ENCODE results near the gene EHD3. TPM values are rescaled to one million over a fixed set of nuclear protein-coding genes. Genes with fewer than 3 reads are reported as not detected.

The EHD3 gene
- total and polyA plus RNA-seq, 2 of the 4 experiments (the other 2 are of a cell fraction): 29.1 to 39.8 TPM

DNA sequence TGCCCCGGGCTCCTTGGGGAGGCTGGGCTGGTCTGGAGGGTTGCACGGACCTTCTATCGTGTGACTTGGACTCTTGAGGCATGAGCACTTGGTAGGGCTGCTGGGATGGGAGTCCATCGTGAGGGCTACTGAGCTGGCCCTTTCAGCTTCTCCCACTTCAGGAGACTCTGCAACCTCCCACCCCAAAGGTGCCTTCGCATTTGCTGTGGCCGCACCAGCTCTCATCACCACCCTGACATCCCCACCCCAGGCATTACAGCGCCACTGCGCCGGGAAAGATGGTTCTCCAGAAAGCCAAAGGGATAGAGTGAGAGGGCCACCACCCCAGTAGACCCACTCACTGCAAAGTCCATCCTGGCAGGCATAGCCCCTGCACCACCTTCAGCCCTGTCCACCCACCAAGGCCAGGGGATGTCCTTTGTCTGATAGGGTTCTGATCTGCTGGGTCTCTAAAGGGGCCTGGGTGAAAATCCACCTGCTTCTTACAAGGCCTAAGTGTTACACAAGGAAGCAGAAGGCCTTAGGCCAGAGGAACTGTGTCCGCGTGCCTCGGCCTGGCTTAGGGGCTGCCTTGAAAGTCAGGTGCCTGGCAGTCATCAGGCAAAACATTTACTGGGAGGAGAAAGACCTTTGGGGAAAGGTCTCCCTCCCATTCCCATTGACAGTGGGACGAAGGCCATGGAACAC lies 5.1 kb downstream of the EHD3 start:
- no peak for TF ChIP-seq RCOR1 (IDR thresholded peaks at IDR 0.05; ENCODE audit: insufficient replicate concordance, low read length)
- no peak for TF ChIP-seq SMC3 (IDR thresholded peaks at IDR 0.05; ENCODE audit: low read depth, low read length)
- no peak for TF ChIP-seq CTCF (conservative IDR thresholded peaks at IDR 0.05; ENCODE audit: low read depth, low read length)
- TF ChIP-seq BHLHE40 (IDR thresholded peaks at IDR 0.05; ENCODE audit: low read depth, low read length): no peak
- no peak for TF ChIP-seq RFX5 (IDR thresholded peaks at IDR 0.05; ENCODE audit: low read depth, low read length)
- TF ChIP-seq, protein P1, sequence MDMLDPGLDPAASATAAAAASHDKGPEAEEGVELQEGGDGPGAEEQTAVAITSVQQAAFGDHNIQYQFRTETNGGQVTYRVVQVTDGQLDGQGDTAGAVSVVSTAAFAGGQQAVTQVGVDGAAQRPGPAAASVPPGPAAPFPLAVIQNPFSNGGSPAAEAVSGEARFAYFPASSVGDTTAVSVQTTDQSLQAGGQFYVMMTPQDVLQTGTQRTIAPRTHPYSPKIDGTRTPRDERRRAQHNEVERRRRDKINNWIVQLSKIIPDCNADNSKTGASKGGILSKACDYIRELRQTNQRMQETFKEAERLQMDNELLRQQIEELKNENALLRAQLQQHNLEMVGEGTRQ (IDR thresholded peaks at IDR 0.05; ENCODE audit: low read depth, low read length): no peak
- no peak for TF ChIP-seq RAD21 (IDR thresholded peaks at IDR 0.05; ENCODE audit: low read length)
- no peak for TF ChIP-seq POLR2A (IDR thresholded peaks at IDR 0.05; ENCODE audit: low read depth, low read length)
- TF ChIP-seq FOS (IDR thresholded peaks at IDR 0.05; ENCODE audit: low read depth, low read length): no peak
- no peak for TF ChIP-seq MXI1 (IDR thresholded peaks at IDR 0.05; ENCODE audit: borderline replicate concordance, low read depth, low read length)
- no peak for TF ChIP-seq CEBPB (IDR thresholded peaks at IDR 0.05; ENCODE audit: low read depth, low read length)
- no peak for TF ChIP-seq CHD1 (IDR thresholded peaks at IDR 0.05; ENCODE audit: low read depth, low read length)
- no peak for TF ChIP-seq NFE2L2 (IDR thresholded peaks at IDR 0.05; ENCODE audit: low read depth, low read length)
- no peak for TF ChIP-seq ELK1 (IDR thresholded peaks at IDR 0.05; ENCODE audit: borderline replicate concordance, low read depth, low read length)
- no peak for TF ChIP-seq MAZ (IDR thresholded peaks at IDR 0.05; ENCODE audit: borderline replicate concordance, low read depth, low read length)
- TF ChIP-seq MAFK (IDR thresholded peaks at IDR 0.05; ENCODE audit: low read depth, low read length): no peak
- no peak overlapping the region for H2AFZ ChIP-seq (replicated peaks; ENCODE audit: low read length, poor library complexity)
- H2BK20ac ChIP-seq (ENCODE audit: low read depth, low read length): no peak overlapping the region
- DNase-seq (no peak), ATAC-seq (ENCODE audit: low read depth) (no peak)
- no peak overlapping the region for H4K5ac ChIP-seq (ENCODE audit: low read depth, low read length)
- H2AK5ac ChIP-seq (ENCODE audit: low read depth, low read length): no peak overlapping the region
- H3K79me1 ChIP-seq (ENCODE audit: low read depth in 1 of 2, low read length in 2 of 2): peaks cover 12 to 48% of the 10 kb centered on the region in 2 experiments
- H3K23ac ChIP-seq (ENCODE audit: low read depth, low read length): no peak overlapping the region
- dilution Hi-C loops (cut with HindIII; ENCODE audit: low sequenced_read_pairs, unreplicated experiment): no loop called here
- H3K27ac ChIP-seq (ENCODE audit: insufficient read depth, low read length): no peak overlapping the region
- no peak overlapping the region for H2BK5ac ChIP-seq (ENCODE audit: low read depth, low read length, poor library complexity, severe bottlenecking)
- H3K4me2 ChIP-seq (ENCODE audit: low read depth, low read length): no peak overlapping the region
- no peak overlapping the region for H3K56ac ChIP-seq (ENCODE audit: extremely low read depth, insufficient read depth, low read length)
- H4K20me1 ChIP-seq (ENCODE audit: insufficient read depth, low read length): peaks cover 19% of the 10 kb centered on the region
- peaks cover 19% of the 10 kb centered on the region; the same call in 1 of the 2 replicates for H3K9me1 ChIP-seq (ENCODE audit: insufficient read depth, low read length)
- H2BK15ac ChIP-seq (ENCODE audit: low read depth, low read length): no peak overlapping the region
- POLR2A ChIA-PET (ENCODE audit: unreplicated experiment): interaction anchor here (0.7 kb wide), 1 partner anchor 85 kb away, joined by 3 read pairs; no protein-coding TSS in a partner anchor
- H3K4ac ChIP-seq (ENCODE audit: low read depth, low read length): no peak overlapping the region
- H3K27me3 ChIP-seq (ENCODE audit: control insufficient read depth, insufficient read depth, low read length): no peaks in the 10 kb centered on the region
- no peak overlapping the region for H3K14ac ChIP-seq (replicated peaks; ENCODE audit: low read depth, low read length)
- no peak overlapping the region for H3K9ac ChIP-seq (ENCODE audit: low read depth, low read length)
- no peak overlapping the region for H4K91ac ChIP-seq (ENCODE audit: insufficient read depth, low read depth, low read length)
- no peak overlapping the region for H2BK120ac ChIP-seq (ENCODE audit: low read depth, low read length)
- H3K36me3 ChIP-seq (ENCODE audit: control insufficient read depth, insufficient read depth, low read length): peaks cover under 1% of the 10 kb centered on the region
- intact Hi-C loops (cut with micrococcal nuclease): no loop called here
- no peak overlapping the region for H2AK9ac ChIP-seq (replicated peaks; ENCODE audit: low read depth, low read length, poor library complexity)
- H3K18ac ChIP-seq (ENCODE audit: low read depth, low read length): no peak overlapping the region
- H3K4me1 ChIP-seq (ENCODE audit: control insufficient read depth, insufficient read depth, low read length): peaks cover 8% of the 10 kb centered on the region; the same call in 1 of the 2 replicates
- H3K4me3 ChIP-seq (ENCODE audit: insufficient read depth, low read depth, low read length): no peak overlapping the region
- CTCF ChIA-PET: no interaction called here
- no TSS peak for BruUV-seq (replicated peaks)
- whole genome bisulfite sequencing, 2 experiments (ENCODE audit: extremely low coverage in 2 of 2, insufficient read length in 1 of 2): no CpG with 5 or more reads among the region's 13 CpGs
- H3K9me3 ChIP-seq (ENCODE audit: control insufficient read depth, insufficient read depth, low read length): no peaks in the 10 kb centered on the region
- no peak overlapping the region for H4K8ac ChIP-seq (ENCODE audit: low read depth in 2 of 2, low read length in 2 of 2)
- in situ Hi-C loops (cut with MboI; ENCODE audit: low sequenced_read_pairs): no loop called here
